IMR-90 (cell line): ENCODE data around the gene PNP. TPM values are rescaled to one million over a fixed set of nuclear protein-coding genes. Genes with fewer than 3 reads are reported as not detected.

Experiments used
- ATAC-seq: fragments of 200-7000 bp; cut with Tn5 transposase; 2 replicates; pipeline ENCODE4 v1.9.1; 2020; ENCODE audit warnings: low read depth, mild to moderate bottlenecking, moderate library complexity
- BruUV-seq: library from RNA; stranded (reverse); fragments of 400-500 nt; replicated peaks from 2 replicates; lab custom pipeline; 2021; lab: Mats Ljungman, UMichigan
- CTCF ChIA-PET: fragments of 300-600 bp; formaldehyde crosslinking; extraction: SDS; loops from one replicate; lab custom pipeline; 2021; ENCODE audit warnings: antibody characterized with exemption; lab: Yijun Ruan, JAX
- POLR2A ChIA-PET: fragments of 300-600 bp; sonication (Branson Sonifier 250); formaldehyde crosslinking; loops from one replicate; lab custom pipeline; 2022; ENCODE audit warnings: antibody characterized with exemption; ENCODE audit not compliant: unreplicated experiment; lab: Charles Lee
- DNase-seq: peaks from one replicate; pipeline ENCODE4 v3.0.0; 2013
- H2AFZ ChIP-seq: replicated peaks from 2 replicates; pipeline ENCODE3; 2013; ENCODE audit warnings: low read length, mild to moderate bottlenecking; ENCODE audit not compliant: poor library complexity
- H2AK5ac ChIP-seq: 2 replicates; pipeline ENCODE4 v1.6.1; 2013; ENCODE audit warnings: low read depth, low read length, inconsistent platforms
- H2AK9ac ChIP-seq: replicated peaks from 2 replicates; pipeline ENCODE3; 2013; ENCODE audit warnings: mild to moderate bottlenecking, low read depth, low read length, moderate library complexity; ENCODE audit not compliant: poor library complexity
- H2BK120ac ChIP-seq: 2 replicates; pipeline ENCODE4 v1.6.1; 2013; ENCODE audit warnings: low read depth, low read length, inconsistent platforms
- H2BK15ac ChIP-seq: 3 replicates; pipeline ENCODE4 v1.6.1; 2013; ENCODE audit warnings: low read depth, low read length, inconsistent platforms
- H2BK20ac ChIP-seq: 2 replicates; pipeline ENCODE4 v1.6.1; 2013; ENCODE audit warnings: low read depth, mild to moderate bottlenecking, inconsistent platforms, low read length, moderate library complexity
- H2BK5ac ChIP-seq: 2 replicates; pipeline ENCODE4 v1.6.1; 2013; ENCODE audit warnings: mild to moderate bottlenecking, low read depth, low read length, inconsistent platforms; ENCODE audit not compliant: poor library complexity, severe bottlenecking
- H3K14ac ChIP-seq: replicated peaks from 2 replicates; pipeline ENCODE4 v1.6.1; 2013; ENCODE audit warnings: low read depth, low read length, inconsistent platforms
- H3K18ac ChIP-seq: 2 replicates; pipeline ENCODE4 v1.6.1; 2013; ENCODE audit warnings: low read depth, low read length, control low read depth
- H3K23ac ChIP-seq: 2 replicates; pipeline ENCODE4 v1.6.1; 2013; ENCODE audit warnings: low read depth, low read length, inconsistent platforms
- H3K27ac ChIP-seq: 2 replicates; pipeline ENCODE4 v1.5.1; 2013; ENCODE audit warnings: mild to moderate bottlenecking, control low read depth, low read length; ENCODE audit not compliant: insufficient read depth
- H3K27me3 ChIP-seq: 2 replicates; pipeline ENCODE4 v1.6.1; 2013; ENCODE audit warnings: low read length; ENCODE audit not compliant: control insufficient read depth, insufficient read depth
- H3K36me3 ChIP-seq: 2 replicates; pipeline ENCODE4 v1.6.1; 2013; ENCODE audit warnings: low read length, mixed read lengths; ENCODE audit not compliant: control insufficient read depth, insufficient read depth
- H3K4ac ChIP-seq: 2 replicates; pipeline ENCODE4 v1.6.1; 2013; ENCODE audit warnings: low read depth, low read length, inconsistent platforms
- H3K4me1 ChIP-seq: 2 replicates; pipeline ENCODE4 v1.6.1; 2013; ENCODE audit warnings: low read length, mixed read lengths; ENCODE audit not compliant: control insufficient read depth, insufficient read depth
- H3K4me2 ChIP-seq: 2 replicates; pipeline ENCODE4 v1.6.1; 2013; ENCODE audit warnings: low read depth, mild to moderate bottlenecking, control low read depth, low read length, moderate library complexity
- H3K4me3 ChIP-seq: 2 replicates; pipeline ENCODE4 v1.5.1; 2013; ENCODE audit warnings: low read depth, mild to moderate bottlenecking, control low read depth, low read length, moderate library complexity; ENCODE audit not compliant: insufficient read depth
- H3K56ac ChIP-seq: 2 replicates; pipeline ENCODE4 v1.6.1; 2013; ENCODE audit warnings: low read length, inconsistent platforms; ENCODE audit not compliant: insufficient read depth; ENCODE audit errors: extremely low read depth
- H3K79me1 ChIP-seq, 2 experiments: 2 replicates each; pipeline ENCODE4 v1.6.1; 2013; ENCODE audit warnings: low read length in 2 of 2, inconsistent platforms in 1 of 2, low read depth in 1 of 2
- H3K9ac ChIP-seq: 2 replicates; pipeline ENCODE4 v1.6.1; 2013; ENCODE audit warnings: low read depth, low read length, control low read depth
- H3K9me1 ChIP-seq: 2 replicates; pipeline ENCODE4 v1.6.1; 2013; ENCODE audit warnings: low read length, inconsistent platforms; ENCODE audit not compliant: insufficient read depth
- H3K9me3 ChIP-seq: 2 replicates; pipeline ENCODE4 v1.6.1; 2013; ENCODE audit warnings: low read length; ENCODE audit not compliant: control insufficient read depth, insufficient read depth
- H4K20me1 ChIP-seq: 2 replicates; pipeline ENCODE4 v1.6.1; 2013; ENCODE audit warnings: low read length, inconsistent platforms; ENCODE audit not compliant: insufficient read depth
- H4K5ac ChIP-seq: 2 replicates; pipeline ENCODE4 v1.6.1; 2013; ENCODE audit warnings: mild to moderate bottlenecking, low read depth, low read length, control low read depth
- H4K8ac ChIP-seq, 2 experiments: 2 replicates each; pipeline ENCODE4 v1.6.1; 2013; ENCODE audit warnings: low read depth in 2 of 2, low read length in 2 of 2, control low read depth in 1 of 2, inconsistent platforms in 1 of 2
- H4K91ac ChIP-seq: 2 replicates; pipeline ENCODE4 v1.6.1; 2013; ENCODE audit warnings: low read depth, low read length, inconsistent platforms; ENCODE audit not compliant: insufficient read depth
- FOS ChIP-seq: fragments of 150-350 bp; IDR thresholded peaks from 2 replicates; pipeline ENCODE4 v1.6.1; 2016; ENCODE audit warnings: low read depth, low read length
- WGBS, 2 experiments: methylation state at CpG; one replicate each; pipeline versions ENCODE4 v1.1.5 to v1.1.7; 2013; ENCODE audit warnings: missing lambda C conversion rate in 2 of 2; ENCODE audit not compliant: insufficient read length in 1 of 2; ENCODE audit errors: extremely low coverage in 2 of 2; 5-methylcytosine and 5-hydroxymethylcytosine counted together
- dilution Hi-C: fragments of 300-500 bp; cut with HindIII; formaldehyde crosslinking; loops from one replicate; pipeline ENCODE4 v1.14.3; 2018; ENCODE audit warnings: low sequenced_read_pairs; ENCODE audit not compliant: unreplicated experiment
- in situ Hi-C: fragments of 300-500 bp; cut with MboI; formaldehyde crosslinking; loops from 3 replicates; pipeline ENCODE4 v1.14.3; 2019; ENCODE audit warnings: low sequenced_read_pairs, inconsistent platforms, mixed read lengths
- intact Hi-C: fragments of 100-400 bp; cut with micrococcal nuclease; formaldehyde crosslinking; loops from 2 replicates; pipeline ENCODE4 v1.10.0; 2022
- polyA plus RNA-seq, 3 experiments: library from polyadenylated mRNA; depleted of rRNA; stranded (reverse); fragments of >200 nt; gene quantifications; 2 replicates each; pipeline ENCODE4 v1.2.3, GENCODE V29; 2012; ENCODE audit warnings: low replicate concordance in 1 of 3
- total RNA-seq: library from RNA; depleted of rRNA; stranded (reverse); fragments of >200 nt; gene quantifications from 2 replicates; pipeline ENCODE4 v1.2.3, GENCODE V29; 2012
- TF ChIP-seq, protein P1 (sequence below): conservative IDR thresholded peaks from 2 replicates; pipeline ENCODE4 v1.5.1; 2012; ENCODE audit warnings: mild to moderate bottlenecking, low read depth, low read length, improper control_type of control experiment

Gene PNP
- total and polyA plus RNA-seq, 2 of the 4 experiments (the other 2 are of a cell fraction), result 53.4 to 68.8 TPM

DNA sequence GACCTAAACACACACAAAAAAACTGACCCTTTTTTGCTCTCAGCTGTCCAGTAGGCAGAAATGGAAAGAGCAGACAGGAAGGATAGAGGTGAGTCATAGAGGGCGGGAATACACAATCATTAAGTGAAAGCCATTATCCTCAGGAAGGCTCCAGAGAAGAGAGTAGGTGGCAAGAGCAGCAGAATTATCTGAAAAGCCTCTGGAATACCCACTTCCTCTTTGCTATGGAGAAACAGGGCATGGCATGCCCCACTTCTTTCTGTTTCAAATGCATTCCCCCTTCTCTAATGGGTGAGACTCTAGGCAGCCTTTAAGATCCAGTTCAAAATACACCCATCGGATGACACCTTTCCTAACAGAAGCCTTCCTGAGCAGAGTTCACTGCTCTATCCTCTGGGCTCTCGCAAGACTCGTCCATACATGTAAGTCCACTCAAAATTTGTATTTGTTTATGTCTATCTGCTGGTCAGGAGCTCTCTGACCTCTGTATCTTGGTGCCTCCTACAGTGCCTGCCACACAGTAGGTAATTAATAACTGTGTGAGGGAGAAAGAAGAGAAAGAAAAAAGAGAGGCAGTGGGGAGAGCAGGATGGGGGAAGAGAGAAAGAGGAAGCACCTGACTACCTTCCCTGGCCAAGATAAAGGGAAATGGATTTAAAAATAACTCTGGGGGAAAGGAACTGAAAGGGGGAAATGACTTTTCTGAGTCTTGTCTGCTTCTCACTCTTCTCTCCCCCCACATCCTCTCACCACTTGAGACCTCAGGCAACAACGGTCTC, 41.8 kb upstream of the PNP start:
- intact Hi-C loops (no loop called here), dilution Hi-C loops (no loop called here)
- no peaks in the 10 kb centered on the region for H3K9me3 ChIP-seq

More for the DNA sequence above, 41.8 kb upstream of the PNP start:
- H2AK5ac ChIP-seq, result no peak overlapping the region; the same call in 1 of the 2 replicates
- H2BK15ac ChIP-seq, result 0 out of 3 replicates have a peak overlapping the region, but pooled peaks have one; percentile 4
- no peak overlapping the region for H3K4me3 ChIP-seq
- 0 out of 2 replicates have a peak, but pooled peaks cover 2% of the 10 kb centered on the region for H3K4me1 ChIP-seq
- H3K14ac ChIP-seq, result 0 out of 2 replicates have a peak overlapping the region, but pooled peaks have one; percentile 72
- H3K27me3 ChIP-seq, result peaks cover 1% of the 10 kb centered on the region; the same call in 1 of the 2 replicates
- no peak overlapping the region for H2AK9ac ChIP-seq
- in situ Hi-C loops, result no loop called here
- H4K5ac ChIP-seq, result peak overlapping the region; percentile 1; the same call in 1 of the 2 replicates
- peak; percentile 91 for ATAC-seq
- H2BK20ac ChIP-seq, result no peak overlapping the region
- TF ChIP-seq FOS, result peak; percentile 34; the same call in 1 of the 2 replicates
- TF ChIP-seq, protein P1, sequence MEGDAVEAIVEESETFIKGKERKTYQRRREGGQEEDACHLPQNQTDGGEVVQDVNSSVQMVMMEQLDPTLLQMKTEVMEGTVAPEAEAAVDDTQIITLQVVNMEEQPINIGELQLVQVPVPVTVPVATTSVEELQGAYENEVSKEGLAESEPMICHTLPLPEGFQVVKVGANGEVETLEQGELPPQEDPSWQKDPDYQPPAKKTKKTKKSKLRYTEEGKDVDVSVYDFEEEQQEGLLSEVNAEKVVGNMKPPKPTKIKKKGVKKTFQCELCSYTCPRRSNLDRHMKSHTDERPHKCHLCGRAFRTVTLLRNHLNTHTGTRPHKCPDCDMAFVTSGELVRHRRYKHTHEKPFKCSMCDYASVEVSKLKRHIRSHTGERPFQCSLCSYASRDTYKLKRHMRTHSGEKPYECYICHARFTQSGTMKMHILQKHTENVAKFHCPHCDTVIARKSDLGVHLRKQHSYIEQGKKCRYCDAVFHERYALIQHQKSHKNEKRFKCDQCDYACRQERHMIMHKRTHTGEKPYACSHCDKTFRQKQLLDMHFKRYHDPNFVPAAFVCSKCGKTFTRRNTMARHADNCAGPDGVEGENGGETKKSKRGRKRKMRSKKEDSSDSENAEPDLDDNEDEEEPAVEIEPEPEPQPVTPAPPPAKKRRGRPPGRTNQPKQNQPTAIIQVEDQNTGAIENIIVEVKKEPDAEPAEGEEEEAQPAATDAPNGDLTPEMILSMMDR, result no peak
- ChIA-PET CTCF (interaction anchor here (0.6 kb wide), 1 partner anchor 85 kb away, joined by 3 read pairs; no protein-coding TSS in a partner anchor), POLR2A (no interaction called here)
- peak overlapping the region; percentile 77; the same call in 1 of the 2 replicates for H3K4me2 ChIP-seq
- no TSS peak for BruUV-seq
- H4K91ac ChIP-seq, result 0 out of 2 replicates have a peak overlapping the region, but pooled peaks have one; percentile 36
- no peak overlapping the region for H2BK120ac ChIP-seq
- no peak overlapping the region for H3K56ac ChIP-seq
- no peaks in the 10 kb centered on the region for H3K79me1 ChIP-seq
- no peak overlapping the region for H3K9ac ChIP-seq
- peak; percentile 71 for DNase-seq
- H3K9me1 ChIP-seq, result no peaks in the 10 kb centered on the region
- no peak overlapping the region for H3K23ac ChIP-seq
- H3K4ac ChIP-seq, result 0 out of 2 replicates have a peak overlapping the region, but pooled peaks have one; percentile 51
- no peaks in the 10 kb centered on the region for H3K36me3 ChIP-seq
- H3K18ac ChIP-seq, result no peak overlapping the region
- peak overlapping the region; percentile 60 for H2AFZ ChIP-seq
- H2BK5ac ChIP-seq, result no peak overlapping the region
- no peaks in the 10 kb centered on the region for H4K20me1 ChIP-seq
- WGBS, 2 experiments, result 80% methylated on average over 1 of the region's 5 CpGs; no CpG with 5 or more reads in 1 of the 2 experiments
- H3K27ac ChIP-seq, result no peak overlapping the region
- H4K8ac ChIP-seq, result peak overlapping the region; percentile 30 to 83; a peak in 3 of 4 replicates
